GM23338 (cell line): ENCODE results near the gene CYP1A2. TPM values are rescaled to one million over a fixed set of nuclear protein-coding genes. Genes with fewer than 3 reads are reported as not detected.

ENCODE experiments used
- ATAC-seq: fragments of 200-7000 bp; cut with Tn5 transposase; 3 replicates; pipeline ENCODE4 v1.9.1; 2020
- DNase-seq: peaks from one replicate; pipeline ENCODE4 v3.0.0-alpha.2; 2015; ENCODE audit warnings: low spot score
- H2AFZ ChIP-seq: fragments of 200-600 bp; sonication (generic); 2 replicates; pipeline ENCODE4 v1.8.0; 2016; ENCODE audit warnings: antibody characterized with exemption, mild to moderate bottlenecking, moderate library complexity
- H3F3A ChIP-seq: fragments of 200-600 bp; sonication (generic); replicated peaks from 2 replicates; pipeline ENCODE4 v1.8.0; 2017; ENCODE audit warnings: antibody characterized with exemption, mixed run types, low read depth
- H3K27ac ChIP-seq: fragments of 200-600 bp; sonication (generic); 2 replicates; pipeline ENCODE4 v1.6.1; 2016; ENCODE audit warnings: low read depth
- H3K27me3 ChIP-seq: fragments of 200-600 bp; sonication (generic); 2 replicates; pipeline ENCODE4 v1.8.0; 2016; ENCODE audit warnings: mild to moderate bottlenecking, mixed run types, moderate library complexity; ENCODE audit not compliant: insufficient read depth
- H3K36me3 ChIP-seq: fragments of 200-600 bp; sonication (generic); 2 replicates; pipeline ENCODE4 v1.8.0; 2016; ENCODE audit warnings: mild to moderate bottlenecking; ENCODE audit not compliant: insufficient read depth
- H3K4me1 ChIP-seq: fragments of 200-600 bp; sonication (generic); 2 replicates; pipeline ENCODE4 v1.8.0; 2016; ENCODE audit warnings: mild to moderate bottlenecking, moderate library complexity; ENCODE audit not compliant: insufficient read depth
- H3K4me2 ChIP-seq: fragments of 200-600 bp; sonication (generic); 2 replicates; pipeline ENCODE4 v1.7.1; 2017; ENCODE audit warnings: mixed run types
- H3K4me3 ChIP-seq: fragments of 200-600 bp; sonication (generic); 2 replicates; pipeline ENCODE4 v1.6.1; 2016; ENCODE audit warnings: mixed run types
- H3K79me2 ChIP-seq: fragments of 200-600 bp; sonication (generic); replicated peaks from 2 replicates; pipeline ENCODE4 v1.8.0; 2017; ENCODE audit warnings: mild to moderate bottlenecking; ENCODE audit not compliant: insufficient read depth
- H3K9me2 ChIP-seq: fragments of 200-600 bp; sonication (generic); 2 replicates; pipeline ENCODE4 v1.8.0; 2017; ENCODE audit not compliant: insufficient read depth
- H4K20me1 ChIP-seq: fragments of 200-600 bp; sonication (generic); replicated peaks from 2 replicates; pipeline ENCODE4 v1.8.0; 2017; ENCODE audit warnings: mild to moderate bottlenecking; ENCODE audit not compliant: insufficient read depth
- H3K27ac Mint-ChIP-seq: 2 replicates; pipeline ENCODE4 v1.8.0; 2020; ENCODE audit warnings: inconsistent platforms, mild to moderate bottlenecking, moderate library complexity, mixed read lengths
- H3K27me3 Mint-ChIP-seq: 3 replicates; pipeline ENCODE4 v1.8.0; 2022; ENCODE audit warnings: low read depth, mild to moderate bottlenecking, moderate library complexity, mixed read lengths, inconsistent platforms; ENCODE audit not compliant: insufficient read depth, poor library complexity
- H3K36me3 Mint-ChIP-seq: 3 replicates; pipeline ENCODE4 v1.8.0; 2021; ENCODE audit warnings: low read depth, mild to moderate bottlenecking, inconsistent platforms, moderate library complexity, mixed read lengths
- H3K4me1 Mint-ChIP-seq: 3 replicates; pipeline ENCODE4 v1.8.0; 2020; ENCODE audit warnings: mild to moderate bottlenecking, inconsistent platforms, mixed read lengths
- H3K4me3 Mint-ChIP-seq: 3 replicates; pipeline ENCODE4 v1.8.0; 2021; ENCODE audit warnings: moderate library complexity, mild to moderate bottlenecking, inconsistent platforms, mixed read lengths
- H3K9me3 Mint-ChIP-seq: 3 replicates; pipeline ENCODE4 v1.8.0; 2020; ENCODE audit warnings: moderate library complexity, mild to moderate bottlenecking, inconsistent platforms, mixed read lengths
- CREB1 ChIP-seq: fragments of 250-450 bp; sonication (Bioruptor Pico); IDR thresholded peaks from 2 replicates; pipeline ENCODE4 v1.5.0; 2020; ENCODE audit warnings: low read depth, mild to moderate bottlenecking, moderate library complexity
- ETS1 ChIP-seq: IDR thresholded peaks from 2 replicates; pipeline ENCODE4 v1.6.1; 2016; ENCODE audit warnings: antibody characterized with exemption
- EZH2 ChIP-seq: fragments of 200-600 bp; sonication (generic); IDR thresholded peaks from one replicate; pipeline ENCODE4 v1.8.0; 2017; ENCODE audit warnings: antibody characterized with exemption, mild to moderate bottlenecking, low read depth; ENCODE audit not compliant: unreplicated experiment
- JUNB ChIP-seq: IDR thresholded peaks from one replicate; pipeline ENCODE4 v1.6.1; 2016; ENCODE audit warnings: antibody characterized with exemption; ENCODE audit not compliant: unreplicated experiment
- POLR2AphosphoS5 ChIP-seq: IDR thresholded peaks from 2 replicates; pipeline ENCODE4 v1.6.1; 2016; ENCODE audit warnings: antibody characterized with exemption, low read depth
- REST ChIP-seq: IDR thresholded peaks from one replicate; pipeline ENCODE4 v1.6.1; 2018; ENCODE audit warnings: antibody characterized with exemption; ENCODE audit not compliant: unreplicated experiment
- STAT1 ChIP-seq: IDR thresholded peaks from one replicate; pipeline ENCODE4 v1.6.1; 2016; ENCODE audit warnings: antibody characterized with exemption; ENCODE audit not compliant: unreplicated experiment
- ZNF114 ChIP-seq: fragments of 250-450 bp; sonication (Bioruptor Pico); IDR thresholded peaks from 2 replicates; pipeline ENCODE4 v1.5.0; 2020; ENCODE audit warnings: mild to moderate bottlenecking, moderate library complexity
- ZNF331 ChIP-seq: fragments of 250-450 bp; sonication (Bioruptor Pico); IDR thresholded peaks from 2 replicates; pipeline ENCODE4 v1.5.0; 2020; ENCODE audit warnings: low read depth, mild to moderate bottlenecking, moderate library complexity
- ZNF462 ChIP-seq: fragments of 250-450 bp; sonication (Bioruptor Pico); IDR thresholded peaks from 2 replicates; pipeline ENCODE4 v1.5.0; 2020; ENCODE audit warnings: mild to moderate bottlenecking, moderate library complexity
- polyA plus RNA-seq: library from polyadenylated mRNA; unstranded; fragments of >200 nt; fragmentation: Nextera tagmentation; extraction: Ambion mirVana; gene quantifications from 2 replicates; pipeline ENCODE4 v1.2.1, GENCODE V29; 2016
- total RNA-seq: library from RNA; depleted of rRNA; stranded (reverse); fragments of >200 nt; shearing (Covaris generic); gene quantifications from 2 replicates; pipeline ENCODE4 v1.2.3, GENCODE V29; 2014

Gene CYP1A2
- total and polyA plus RNA-seq, 2 experiments from 2014 or later = not detected

DNA sequence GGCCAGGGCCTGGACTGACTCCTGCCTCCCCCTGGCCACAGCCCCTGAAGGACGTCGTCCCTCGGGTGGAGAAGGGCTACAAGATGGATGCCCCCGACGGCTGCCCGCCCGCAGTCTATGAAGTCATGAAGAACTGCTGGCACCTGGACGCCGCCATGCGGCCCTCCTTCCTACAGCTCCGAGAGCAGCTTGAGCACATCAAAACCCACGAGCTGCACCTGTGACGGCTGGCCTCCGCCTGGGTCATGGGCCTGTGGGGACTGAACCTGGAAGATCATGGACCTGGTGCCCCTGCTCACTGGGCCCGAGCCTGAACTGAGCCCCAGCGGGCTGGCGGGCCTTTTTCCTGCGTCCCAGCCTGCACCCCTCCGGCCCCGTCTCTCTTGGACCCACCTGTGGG, 53.6 kb downstream of the CYP1A2 start (continued):
- TF ChIP-seq ETS1 (no peak), REST (no peak), ZNF331 (CRISPR knock-in tag) (no peak), JUNB (no peak)

DNA sequence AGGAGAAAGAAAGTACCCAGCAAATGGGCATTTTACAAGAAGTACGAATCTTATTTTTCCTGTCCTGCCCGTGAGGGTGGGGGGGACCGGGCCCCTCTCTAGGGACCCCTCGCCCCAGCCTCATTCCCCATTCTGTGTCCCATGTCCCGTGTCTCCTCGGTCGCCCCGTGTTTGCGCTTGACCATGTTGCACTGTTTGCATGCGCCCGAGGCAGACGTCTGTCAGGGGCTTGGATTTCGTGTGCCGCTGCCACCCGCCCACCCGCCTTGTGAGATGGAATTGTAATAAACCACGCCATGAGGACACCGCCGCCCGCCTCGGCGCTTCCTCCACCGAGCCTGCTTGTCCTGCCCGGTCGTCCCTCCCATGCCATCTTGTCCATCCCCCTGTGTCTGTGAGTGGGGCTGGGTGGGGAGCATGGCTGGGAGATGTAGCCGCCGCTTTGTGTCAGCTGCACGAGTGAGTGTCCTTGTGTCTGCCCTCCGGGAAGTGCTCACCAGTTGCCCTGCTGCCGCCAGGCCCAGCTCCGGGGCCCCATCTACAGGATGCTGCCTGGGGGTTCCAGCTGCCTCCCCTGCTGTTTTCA, 54.3 kb downstream of the CYP1A2 start:
- ATAC-seq (no peak), DNase-seq (no peak)
- no peak overlapping the region for H3K4me3 ChIP-seq
- no peak overlapping the region for H3K27ac ChIP-seq
- Mint-ChIP-seq H3K4me1 (peaks cover 7% of the 10 kb centered on the region), H3K27ac (no peak overlapping the region), H3K27me3 (no peaks in the 10 kb centered on the region), H3K36me3 (peaks cover 19% of the 10 kb centered on the region), H3K4me3 (no peak overlapping the region), H3K9me3 (no peaks in the 10 kb centered on the region)
- peaks cover 3% of the 10 kb centered on the region; the same call in 1 of the 2 replicates for H3K4me1 ChIP-seq
- no peaks in the 10 kb centered on the region for H3K9me2 ChIP-seq
- H3K36me3 ChIP-seq = no peaks in the 10 kb centered on the region; the same call in 1 of the 2 replicates
- no peaks in the 10 kb centered on the region for H3F3A ChIP-seq
- no peak overlapping the region for H3K4me2 ChIP-seq
- no peak overlapping the region for H2AFZ ChIP-seq
- no peaks in the 10 kb centered on the region for H3K27me3 ChIP-seq
- H4K20me1 ChIP-seq = no peaks in the 10 kb centered on the region
- no peaks in the 10 kb centered on the region for H3K79me2 ChIP-seq
- TF ChIP-seq CREB1 (no peak), STAT1 (no peak), ZNF114 (CRISPR knock-in tag) (no peak), ETS1 (no peak), POLR2AphosphoS5 (no peak), JUNB (no peak), ZNF462 (CRISPR knock-in tag) (no peak), EZH2 (no peak)
